K562 (cell line): ENCODE results near the gene BCKDK. TPM values are rescaled to one million over a fixed set of nuclear protein-coding genes. Genes with fewer than 3 reads are reported as not detected.

Experiments used
- ATAC-seq: fragments of 200-7000 bp; cut with Tn5 transposase; 3 replicates; pipeline ENCODE4 v1.9.1; 2020; ENCODE audit warnings: moderate library complexity
- BruUV-seq: library from RNA; stranded (reverse); fragments of 400-500 nt; replicated peaks from 2 replicates; lab custom pipeline; 2021; lab: Mats Ljungman, UMichigan
- CTCF ChIA-PET: fragments of 300-600 bp; formaldehyde crosslinking; extraction: SDS; loops from one replicate; lab custom pipeline; 2021; ENCODE audit warnings: low intra/inter-chr PET ratio; lab: Yijun Ruan, JAX
- POLR2A ChIA-PET: fragments of 300-600, 350-650 bp; sonication (Branson Sonifier 250); formaldehyde crosslinking; extraction: SDS; loops from one replicate; lab custom pipeline; 2021; ENCODE audit warnings: antibody characterized with exemption, inconsistent platforms; lab: Yijun Ruan, JAX
- DNase-seq, 4 experiments: peaks; one replicate each; pipeline versions ENCODE4 v3.0.0 to v3.0.0-alpha.2; 2011 to 2018; ENCODE audit warnings: low spot score in 3 of 4, mixed read lengths in 3 of 4; ENCODE audit errors: extremely low read depth in 1 of 4
- FAIRE-seq: peaks from 2 replicates; lab custom pipeline; 2011; peaks lifted over from hg19 to GRCh38; lab: Jason Lieb, UNC
- H2AFZ ChIP-seq: 2 replicates; pipeline ENCODE4 v1.6.0; 2011; ENCODE audit warnings: low read depth, low read length, control low read depth, inconsistent platforms
- H3K27ac ChIP-seq: fragments of 200-600 bp; 3 replicates; pipeline ENCODE4 v1.8.0; 2011; ENCODE audit warnings: low read depth, mild to moderate bottlenecking, control low read depth, inconsistent platforms, low read length, moderate library complexity, mixed read lengths; ENCODE audit errors: extremely low read depth
- H3K27me3 ChIP-seq, 2 experiments: fragments of 300-600 bp in 1 of 2; 2 replicates in 1 of 2; 3 replicates in 1 of 2; pipeline versions ENCODE4 v1.6.0 to v1.8.0; 2011; ENCODE audit warnings: inconsistent platforms in 2 of 2, low read length in 2 of 2, mild to moderate bottlenecking in 1 of 2, mixed read lengths in 1 of 2, moderate library complexity in 1 of 2; ENCODE audit not compliant: control insufficient read depth in 2 of 2, insufficient read depth in 2 of 2
- H3K36me3 ChIP-seq: fragments of 300-600 bp; 3 replicates; pipeline ENCODE4 v1.8.0; 2011; ENCODE audit warnings: mild to moderate bottlenecking, low read length, inconsistent platforms; ENCODE audit not compliant: control insufficient read depth, insufficient read depth
- H3K4me1 ChIP-seq, 2 experiments: fragments of 200-600 bp in 1 of 2; replicated peaks in 1 of 2; 2 replicates in 1 of 2; 3 replicates in 1 of 2; pipeline versions ENCODE4 v1.5.1 to v1.8.0; 2011; ENCODE audit warnings: inconsistent platforms in 2 of 2, low read length in 2 of 2, mild to moderate bottlenecking in 1 of 2, mixed read lengths in 1 of 2, moderate library complexity in 1 of 2; ENCODE audit not compliant: control insufficient read depth in 2 of 2, insufficient read depth in 2 of 2
- H3K4me2 ChIP-seq: 2 replicates; pipeline ENCODE4 v1.6.1; 2011; ENCODE audit warnings: low read length, control low read depth, inconsistent platforms, mixed read lengths; ENCODE audit not compliant: insufficient read depth
- H3K4me3 ChIP-seq: fragments of 200-600 bp; sonication (generic), shearing (Covaris generic); 2 replicates; pipeline ENCODE4 v1.5.1; 2016; ENCODE audit warnings: control low read depth, inconsistent platforms
- H3K79me2 ChIP-seq: fragments of 200-600 bp; 3 replicates; pipeline ENCODE4 v1.8.0; 2011; ENCODE audit warnings: low read length, inconsistent platforms; ENCODE audit not compliant: control insufficient read depth, insufficient read depth
- H3K9ac ChIP-seq, 2 experiments: 2 replicates each; pipeline versions ENCODE4 v1.6.0 to v1.6.1; 2011; ENCODE audit warnings: low read depth in 2 of 2, low read length in 2 of 2, control low read depth in 1 of 2, inconsistent platforms in 1 of 2, mild to moderate bottlenecking in 1 of 2, mixed read lengths in 1 of 2; ENCODE audit not compliant: insufficient read depth in 1 of 2
- H3K9me1 ChIP-seq: one replicate; pipeline ENCODE4 v1.6.0; 2011; ENCODE audit warnings: inconsistent platforms, mild to moderate bottlenecking, low read length, moderate library complexity; ENCODE audit not compliant: control insufficient read depth, insufficient read depth
- H3K9me3 ChIP-seq: replicated peaks from 2 replicates; pipeline ENCODE4 v1.5.1; 2011; ENCODE audit warnings: low read depth, low read length, inconsistent platforms; ENCODE audit not compliant: control insufficient read depth, insufficient read depth
- H4K20me1 ChIP-seq: replicated peaks from 2 replicates; pipeline ENCODE4 v1.6.1; 2011; ENCODE audit warnings: low read length, inconsistent platforms, mixed read lengths; ENCODE audit not compliant: control insufficient read depth, insufficient read depth
- ATF2 ChIP-seq: sonication (generic); formaldehyde crosslinking; IDR thresholded peaks from 2 replicates; pipeline ENCODE4 v1.8.1; 2022; ENCODE audit warnings: missing genetic modification reagents
- CREB3L1 ChIP-seq: fragments of 450-650 bp; IDR thresholded peaks from 2 replicates; pipeline ENCODE4 v1.6.1; 2014; ENCODE audit warnings: low read depth, mild to moderate bottlenecking, moderate library complexity, borderline replicate concordance
- GATAD2B ChIP-seq: fragments of 450-650 bp; IDR thresholded peaks from 2 replicates; pipeline ENCODE4 v1.6.1; 2017; ENCODE audit warnings: mild to moderate bottlenecking, borderline replicate concordance
- GTF2E2 ChIP-seq: fragments of 200-800 bp; sonication (Bioruptor generic); IDR thresholded peaks from 2 replicates; pipeline ENCODE4 v1.6.1; 2016; ENCODE audit warnings: missing genetic modification characterization, missing compliant biosample characterization
- NKRF ChIP-seq: fragments of 450-650 bp; IDR thresholded peaks from 2 replicates; pipeline ENCODE4 v1.6.1; 2016; ENCODE audit warnings: borderline replicate concordance
- PHB ChIP-seq: fragments of 250-450 bp; sonication (Bioruptor Pico); IDR thresholded peaks from 2 replicates; pipeline ENCODE4 v1.5.0; 2021
- POLR2A ChIP-seq: fragments of 450-650 bp; conservative IDR thresholded peaks from 2 replicates; pipeline ENCODE4 v1.6.1; 2016
- POLR2AphosphoS5 ChIP-seq: IDR thresholded peaks from 2 replicates; pipeline ENCODE4 v1.6.1; 2011; ENCODE audit warnings: mild to moderate bottlenecking, low read depth, low read length, moderate library complexity; ENCODE audit not compliant: control insufficient read depth, insufficient read depth
- PRMT5 ChIP-seq: sonication (generic); formaldehyde crosslinking; IDR thresholded peaks from 2 replicates; pipeline ENCODE4 v1.5.0; 2020; ENCODE audit warnings: missing genetic modification reagents
- SP2 ChIP-seq: IDR thresholded peaks from 2 replicates; pipeline ENCODE4 v1.6.1; 2011; ENCODE audit warnings: mild to moderate bottlenecking, low read depth, low read length, moderate library complexity; ENCODE audit not compliant: poor library complexity, severe bottlenecking; ENCODE audit errors: extremely low read depth
- SUPT5H ChIP-seq: fragments of 450-650 bp; IDR thresholded peaks from 2 replicates; pipeline ENCODE4 v1.6.1; 2016
- XRCC4 ChIP-seq: IDR thresholded peaks from one replicate; pipeline ENCODE4 v1.6.1; 2011; ENCODE audit not compliant: insufficient read depth, insufficient read length; ENCODE audit errors: extremely low read depth
- ZNF165 ChIP-seq: fragments of 250-450 bp; sonication (Bioruptor Pico); IDR thresholded peaks from 2 replicates; pipeline ENCODE4 v1.4.0; 2020; ENCODE audit warnings: borderline replicate concordance
- ZNF77 ChIP-seq: fragments of 250-450 bp; sonication (Bioruptor Pico); IDR thresholded peaks from 2 replicates; pipeline ENCODE4 v1.5.0; 2020
- WGBS: fragments of 100-300 bp; shearing (Covaris generic); methylation state at CpG from one replicate; pipeline ENCODE4 v1.1.6; 2016; ENCODE audit warnings: low coverage, mixed read lengths; ENCODE audit not compliant: insufficient coverage; ENCODE audit errors: missing lambda C conversion rate; 5-methylcytosine and 5-hydroxymethylcytosine counted together
- in situ Hi-C: fragments of 300-500 bp; cut with MboI; formaldehyde crosslinking; loops from 4 replicates; pipeline ENCODE4 v1.15.0; 2018; ENCODE audit warnings: inconsistent platforms, mixed read lengths
- intact Hi-C: fragments of 100-400 bp; cut with micrococcal nuclease; formaldehyde crosslinking; loops from 2 replicates; pipeline ENCODE4 v1.14.2; 2022
- polyA plus RNA-seq, 8 experiments: library from polyadenylated mRNA; depleted of rRNA in 4 of 8; stranded (reverse) in 5 of 8; unstranded in 3 of 8; fragments of >200 nt; fragmentation: Nextera tagmentation in 2 of 8; fragmentation: Illumina TruSeq in 1 of 8; extraction: Ambion mirVana in 2 of 8; extraction: Trizol in 1 of 8; gene quantifications; 2 replicates each; pipeline versions ENCODE4 v1.2.1 to v1.2.3, GENCODE V29; 2011 to 2014; ENCODE audit warnings: inconsistent platforms in 1 of 8, missing spikeins in 1 of 8
- total RNA-seq, 7 experiments: library from RNA; depleted of rRNA in 6 of 7; stranded (reverse); fragments of >200 nt in 6 of 7; fragmentation: Illumina TruSeq in 2 of 7; extraction: Trizol in 2 of 7; gene quantifications; 2 replicates each; pipeline versions ENCODE4 v1.2.1 to v1.2.3, GENCODE V29; 2011 to 2021; ENCODE audit warnings: low replicate concordance in 1 of 7

BCKDK gene
- total and polyA plus RNA-seq, 9 of the 15 experiments (the other 6 are each of a cell fraction or from before 2014, with no cell fraction given), result 0.58 to 34.8 (median 13.1) TPM

- no peak for TF ChIP-seq NKRF
- no peak for TF ChIP-seq ATF2 (CRISPR knock-in tag)
- TF ChIP-seq, all 486 proteins: peak for 0
These were observed 27.3 kb upstream of the BCKDK start (continued) for GRCh38 chr16:31080756-31081419.

- 0 out of 2 replicates have a peak, but pooled peaks cover 5% of the 10 kb centered on the region for H4K20me1 ChIP-seq
- H3K9ac ChIP-seq, result peak overlapping the region in 1 of 2 experiments; percentile 80; a peak in 2 of 4 replicates
- ATAC-seq (no peak), DNase-seq (no peak), FAIRE-seq (no peak)
- POLR2A ChIA-PET, result interaction anchor here (0.6 to 0.8 kb wide), 2 partner anchors 8 to 99 kb away, joined by 3 read pairs; partner anchors contain the start of gene ZNF668
- CTCF ChIA-PET, result no interaction called here
- 83% methylated on average over 19 of the region's 26 CpGs for WGBS
- no peak overlapping the region for H3K4me3 ChIP-seq
- H3K79me2 ChIP-seq, result peaks cover 15% of the 10 kb centered on the region; the same call in 2 of the 3 replicates
- peaks cover 75% of the 10 kb centered on the region for H3K36me3 ChIP-seq
- H2AFZ ChIP-seq, result no peak overlapping the region
- no peaks in the 10 kb centered on the region for H3K27me3 ChIP-seq
- peaks cover 0 to 86% of the 10 kb centered on the region in 2 experiments; a peak in 3 of 5 replicates for H3K4me1 ChIP-seq
- no peak overlapping the region for H3K4me2 ChIP-seq
- in situ Hi-C loops (no loop called here), intact Hi-C loops (no loop called here)
- H3K27ac ChIP-seq, result no peak overlapping the region
- BruUV-seq, result no TSS peak
- H3K9me3 ChIP-seq, result no peaks in the 10 kb centered on the region
- H3K9me1 ChIP-seq, result no peaks in the 10 kb centered on the region
- TF ChIP-seq POLR2A (0 out of 2 replicates have a peak, but pooled peaks have one; percentile 9), PHB (no peak), SP2 (no peak), ZNF77 (no peak), SUPT5H (peak; percentile 39; the same call in 1 of the 2 replicates), CREB3L1 (no peak), PRMT5 (CRISPR knock-in tag) (no peak), XRCC4 (no peak), GATAD2B (no peak), GTF2E2 (tag) (no peak), POLR2AphosphoS5 (peak; percentile 24; the same call in 1 of the 2 replicates), ZNF165 (CRISPR knock-in tag) (no peak)
These were observed 26.5 kb upstream of the BCKDK start for GRCh38 chr16:31081428-31082351.
